Stimulated activated CD4-positive, alpha-beta T cell treated with anti-CD3 and anti-CD28 coated beads, Interleukin-12 subunit alpha, Interleukin-12 subunit beta, amount 100 ng/mL, for 24 hours (primary cell): ENCODE data around the gene DPF3.

ENCODE experiments used
- DNase-seq, 2 experiments: peaks; one replicate each; pipeline ENCODE4 v3.0.0-alpha.2; 2020; ENCODE audit warnings: low read depth in 2 of 2

DPF3 gene

GRCh38 chr14:72893636-72894322 lies at the start of gene DPF3:
TSS of gene DPF3 (minus strand) at chr14:72894101. CDS start at chr14:72894088, 13 bp downstream.
- peak; percentile 87 to 93 for DNase-seq

- DNase-seq, result no peak
Measured at GRCh38 chr14:72942934-72943333, 49.0 kb upstream of the DPF3 start.

- DNase-seq, result no peak
Measured at GRCh38 chr14:72941286-72941985, 47.5 kb upstream of the DPF3 start.

GRCh38 chr14:72939630-72940029 lies 45.7 kb upstream of the DPF3 start:
- DNase-seq, result no peak

- no peak for DNase-seq
Measured at GRCh38 chr14:72932893-72933292, 39.0 kb upstream of the DPF3 start.

- no peak for DNase-seq
Measured at GRCh38 chr14:72929316-72930080, 35.6 kb upstream of the DPF3 start.

GRCh38 chr14:72928872-72929271 lies 35.0 kb upstream of the DPF3 start:
- no peak for DNase-seq

DNA sequence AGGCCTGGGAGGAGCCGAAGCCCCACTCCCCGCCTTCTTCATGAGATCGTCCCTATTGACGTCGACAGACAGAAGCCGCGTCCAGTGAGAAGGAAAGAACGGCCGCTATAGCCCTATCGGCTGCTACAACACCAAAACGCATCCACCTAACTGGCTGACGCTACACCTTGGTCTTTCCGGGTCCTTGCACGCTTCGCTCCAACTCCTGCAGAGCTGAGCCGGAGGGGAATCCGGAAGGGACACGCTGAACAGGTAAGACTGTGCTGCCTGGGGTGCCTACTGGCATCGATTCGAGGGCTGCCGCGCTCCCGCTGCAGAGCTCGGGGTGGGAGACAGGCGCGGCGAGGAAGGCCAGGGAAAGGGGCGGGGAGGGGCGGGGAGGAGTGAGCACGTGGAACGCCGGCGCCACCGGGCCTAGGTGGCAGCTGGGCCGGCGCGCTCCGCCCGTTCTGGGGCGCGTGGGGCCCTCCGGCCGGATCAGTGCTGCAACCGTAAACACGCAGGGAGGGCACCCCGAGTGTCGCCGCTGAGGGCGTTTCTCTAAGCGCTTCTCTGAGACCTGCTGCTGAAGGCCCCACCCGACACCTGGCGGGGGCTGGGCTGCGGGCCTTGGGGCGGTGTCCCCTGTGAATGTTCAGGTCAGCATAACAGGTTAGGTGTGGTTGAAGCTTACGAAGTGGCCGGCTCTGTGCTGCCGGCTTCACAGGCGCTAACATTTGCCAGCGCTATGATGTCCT lies 32.6 kb upstream of the DPF3 start, which contains the start of gene DCAF4:
Gene DCAF4, plus strand, starts transcription at position 173 of the 737 bp plus-strand sequence. CDS start 11,515 bp downstream, outside the sequence.
- DNase-seq, result peak; percentile 89 to 92

GRCh38 chr14:72925815-72926291 lies 32.0 kb upstream of the DPF3 start:
- DNase-seq, result no peak

- DNase-seq, result no peak
Measured at GRCh38 chr14:72925171-72925759, 31.4 kb upstream of the DPF3 start.

- DNase-seq, result no peak
Measured at GRCh38 chr14:72924337-72924736, 30.4 kb upstream of the DPF3 start.

DNA sequence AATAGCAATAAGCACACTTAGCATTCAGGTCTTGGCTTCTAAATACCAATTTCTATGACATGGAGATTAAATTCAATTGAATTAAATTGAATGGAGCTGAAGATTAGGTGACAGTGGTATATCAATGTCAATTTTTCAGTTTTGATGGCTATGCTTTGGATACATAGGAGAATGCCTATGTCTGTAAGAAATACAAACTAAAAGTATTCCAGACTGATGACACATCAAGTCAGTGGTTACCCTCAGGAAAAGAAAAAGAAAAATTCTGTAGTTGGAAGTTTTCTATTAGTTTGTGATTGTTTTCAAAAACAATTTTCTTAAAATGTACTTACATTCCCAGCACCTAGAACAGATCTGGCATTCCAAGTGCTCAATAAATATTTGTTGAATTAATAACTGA lies 27.5 kb upstream of the DPF3 start:
- DNase-seq, result no peak

- no peak for DNase-seq
Measured at GRCh38 chr14:72920008-72920407, 26.1 kb upstream of the DPF3 start.

DNA sequence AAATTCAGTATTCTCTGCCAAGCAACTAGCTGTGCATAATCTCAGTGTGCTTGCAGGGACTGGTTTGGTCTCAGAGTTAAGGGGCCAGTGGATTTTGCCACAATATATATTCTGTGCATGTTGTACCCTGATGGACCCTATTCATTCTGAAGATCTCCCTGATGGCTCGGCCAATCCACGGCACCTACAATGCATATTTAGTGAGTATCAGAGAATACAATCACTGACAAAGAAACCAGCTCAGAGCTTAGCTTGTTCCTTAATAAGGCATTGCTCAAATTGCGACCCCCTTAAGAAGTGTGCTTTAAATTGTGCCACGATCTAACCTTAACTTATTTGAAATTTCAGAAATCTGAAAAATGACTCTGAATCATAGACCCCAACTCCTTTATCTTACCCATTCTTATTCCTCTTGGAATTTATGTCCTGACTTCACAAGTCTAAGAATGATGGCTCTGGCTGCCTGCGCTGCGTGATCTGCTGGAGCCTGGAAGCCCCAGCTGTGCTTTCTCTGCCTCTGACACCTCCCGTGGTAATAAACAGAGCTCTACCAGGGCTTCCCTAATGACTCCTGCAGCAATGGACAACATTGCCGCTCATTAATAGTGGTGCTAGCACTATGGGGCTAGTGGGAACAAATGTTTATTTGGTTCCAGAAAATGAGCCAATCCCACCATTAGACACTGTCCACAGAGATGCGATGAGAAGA lies 23.3 kb upstream of the DPF3 start:
- DNase-seq, result no peak

GRCh38 chr14:72916174-72916573 lies 22.3 kb upstream of the DPF3 start:
- DNase-seq, result no peak

DNA sequence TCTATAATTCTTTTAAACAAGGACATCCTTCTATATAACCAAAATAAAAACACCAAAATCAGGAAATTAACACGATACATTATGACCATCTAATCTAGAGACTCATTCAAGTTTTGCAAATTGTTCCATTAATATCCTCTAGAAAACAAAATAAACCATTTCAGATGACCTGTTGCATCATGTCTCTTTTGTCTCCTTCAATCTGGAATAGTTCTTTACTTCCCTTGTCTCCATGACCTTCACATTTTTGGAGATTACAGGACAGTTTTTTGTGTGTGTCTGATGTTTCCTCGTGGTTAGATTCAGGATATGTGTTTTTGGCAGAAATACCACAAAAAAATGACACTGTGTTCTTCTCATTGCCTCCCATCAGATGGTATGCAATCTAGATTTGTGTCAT lies 19.9 kb upstream of the DPF3 start:
- no peak for DNase-seq

DNA sequence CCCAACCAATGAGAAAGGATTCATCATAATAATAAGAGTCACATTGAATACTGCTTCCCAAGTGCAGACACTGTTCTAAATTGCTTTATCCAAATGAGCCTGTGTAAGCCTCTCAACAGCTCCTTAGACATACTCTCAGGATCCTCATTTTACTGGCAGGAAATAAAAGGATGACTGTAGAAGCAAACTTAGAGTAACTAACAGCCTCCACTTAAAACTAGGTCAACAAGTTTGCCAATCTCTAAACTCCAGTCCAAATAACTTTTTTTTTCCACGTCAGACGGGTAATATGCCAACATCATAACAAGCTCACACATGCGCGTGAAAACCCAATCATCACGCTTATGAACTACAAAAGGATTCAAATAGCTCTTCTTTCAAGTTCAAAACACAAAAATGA lies 15.3 kb upstream of the DPF3 start:
- DNase-seq, result no peak

- DNase-seq, result no peak
Measured at GRCh38 chr14:72907886-72908285, 14.0 kb upstream of the DPF3 start.

GRCh38 chr14:72906879-72907278 lies 13.0 kb upstream of the DPF3 start:
- no peak for DNase-seq

- DNase-seq, result no peak
Measured at GRCh38 chr14:72906316-72906715, 12.4 kb upstream of the DPF3 start.
